GM19372 (cell line): Measurements from ENCODE around the gene CACNA1C.

Experiments used
- ATAC-seq: cut with Tn5 transposase; IDR thresholded peaks from one replicate; pipeline ENCODE4 v1.9.1; 2021; ENCODE audit warnings: mild to moderate bottlenecking, low read depth, moderate library complexity; ENCODE audit not compliant: unreplicated experiment

CACNA1C gene

GRCh38 chr12:2523844-2524243 is 471.1 kb downstream of the CACNA1C start:
- ATAC-seq = no peak

- ATAC-seq = no peak
Measured at GRCh38 chr12:2526371-2526770, 473.6 kb downstream of the CACNA1C start.

- no peak for ATAC-seq
Measured at GRCh38 chr12:2528001-2528400, 475.2 kb downstream of the CACNA1C start.

GRCh38 chr12:2529807-2530206 is 477.0 kb downstream of the CACNA1C start:
- no peak for ATAC-seq

- ATAC-seq = no peak
Measured at GRCh38 chr12:2531371-2531770, 478.6 kb downstream of the CACNA1C start.

GRCh38 chr12:2533036-2533435 is 480.2 kb downstream of the CACNA1C start:
- ATAC-seq = no peak

- ATAC-seq = no peak
Measured at GRCh38 chr12:2535583-2536204, 482.9 kb downstream of the CACNA1C start.

- ATAC-seq = no peak
Measured at GRCh38 chr12:2536724-2537123, 483.9 kb downstream of the CACNA1C start.

- ATAC-seq = no peak
Measured at GRCh38 chr12:2537868-2538541, 485.2 kb downstream of the CACNA1C start.

- ATAC-seq = no peak
Measured at GRCh38 chr12:2539938-2540337, 487.2 kb downstream of the CACNA1C start.

GRCh38 chr12:2540535-2540941 is 487.8 kb downstream of the CACNA1C start:
- ATAC-seq = no peak

- no peak for ATAC-seq
Measured at GRCh38 chr12:2541631-2542204, 488.9 kb downstream of the CACNA1C start.

- ATAC-seq = no peak
Measured at GRCh38 chr12:2543801-2544200, 491.0 kb downstream of the CACNA1C start.

GRCh38 chr12:2544230-2544629 is 491.4 kb downstream of the CACNA1C start:
- ATAC-seq = no peak

GRCh38 chr12:2547273-2548044 is 494.7 kb downstream of the CACNA1C start:
- ATAC-seq = no peak

- no peak for ATAC-seq
Measured at GRCh38 chr12:2548081-2548480, 495.3 kb downstream of the CACNA1C start.

- ATAC-seq = no peak
Measured at GRCh38 chr12:2550561-2551411, 498.0 kb downstream of the CACNA1C start.

- ATAC-seq = no peak
Measured at GRCh38 chr12:2551412-2551900, 498.7 kb downstream of the CACNA1C start.

- no peak for ATAC-seq
Measured at GRCh38 chr12:2552000-2552756, 499.4 kb downstream of the CACNA1C start.
